Panc1 (cell line): ENCODE results near the gene EMC6.

Experiments used
- TCF7L2 ChIP-seq: IDR thresholded peaks from 2 replicates; pipeline ENCODE4 v1.6.1; 2011; ENCODE audit warnings: mild to moderate bottlenecking, low read depth, low read length, inconsistent platforms
- TF ChIP-seq, protein P1 (sequence below): fragments of 450-650 bp; IDR thresholded peaks from 2 replicates; pipeline ENCODE4 v1.5.1; 2017; ENCODE audit warnings: mild to moderate bottlenecking

DNA sequence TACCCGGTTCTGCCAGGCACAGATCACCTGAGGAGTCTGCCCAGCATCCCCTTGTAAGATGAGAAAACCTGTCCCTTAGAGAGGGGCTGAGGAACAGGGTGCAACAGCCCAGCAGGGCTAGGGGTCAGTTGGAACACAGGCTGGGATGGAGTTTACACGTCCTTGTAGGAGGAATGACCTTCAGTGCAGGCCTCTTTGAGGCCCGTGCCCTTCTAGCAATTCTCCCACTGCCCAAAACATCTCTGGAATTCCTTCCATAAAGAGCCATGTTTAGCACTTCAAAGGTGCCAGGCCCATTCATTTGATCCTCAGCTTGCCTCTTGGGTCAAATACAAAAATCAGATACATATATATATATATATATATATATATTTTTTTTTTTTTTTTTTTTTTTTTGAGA lies 27.6 kb upstream of the EMC6 start:
- TF ChIP-seq, protein P1, sequence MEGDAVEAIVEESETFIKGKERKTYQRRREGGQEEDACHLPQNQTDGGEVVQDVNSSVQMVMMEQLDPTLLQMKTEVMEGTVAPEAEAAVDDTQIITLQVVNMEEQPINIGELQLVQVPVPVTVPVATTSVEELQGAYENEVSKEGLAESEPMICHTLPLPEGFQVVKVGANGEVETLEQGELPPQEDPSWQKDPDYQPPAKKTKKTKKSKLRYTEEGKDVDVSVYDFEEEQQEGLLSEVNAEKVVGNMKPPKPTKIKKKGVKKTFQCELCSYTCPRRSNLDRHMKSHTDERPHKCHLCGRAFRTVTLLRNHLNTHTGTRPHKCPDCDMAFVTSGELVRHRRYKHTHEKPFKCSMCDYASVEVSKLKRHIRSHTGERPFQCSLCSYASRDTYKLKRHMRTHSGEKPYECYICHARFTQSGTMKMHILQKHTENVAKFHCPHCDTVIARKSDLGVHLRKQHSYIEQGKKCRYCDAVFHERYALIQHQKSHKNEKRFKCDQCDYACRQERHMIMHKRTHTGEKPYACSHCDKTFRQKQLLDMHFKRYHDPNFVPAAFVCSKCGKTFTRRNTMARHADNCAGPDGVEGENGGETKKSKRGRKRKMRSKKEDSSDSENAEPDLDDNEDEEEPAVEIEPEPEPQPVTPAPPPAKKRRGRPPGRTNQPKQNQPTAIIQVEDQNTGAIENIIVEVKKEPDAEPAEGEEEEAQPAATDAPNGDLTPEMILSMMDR, result no peak
- no peak for TF ChIP-seq TCF7L2
